Measurements from ENCODE around the gene MLXIP.

Gene MLXIP

GRCh38 chr12:122126713-122127597, 48.4 kb downstream of the MLXIP start:
- FAIRE-seq = no peak

GRCh38 chr12:122127839-122128238, 49.3 kb downstream of the MLXIP start:
- FAIRE-seq = no peak

- no peak for FAIRE-seq
Observed at GRCh38 chr12:122128481-122128880, 49.9 kb downstream of the MLXIP start.

- FAIRE-seq = no peak
Observed at GRCh38 chr12:122129131-122129530, 50.6 kb downstream of the MLXIP start.

GRCh38 chr12:122130150-122130549, 51.6 kb downstream of the MLXIP start:
- no peak for FAIRE-seq

- no peak for FAIRE-seq
Observed at GRCh38 chr12:122133192-122133950, 54.8 kb downstream of the MLXIP start.

GRCh38 chr12:122135437-122136031, 57.0 kb downstream of the MLXIP start:
- no peak for FAIRE-seq

- FAIRE-seq = no peak
Observed at GRCh38 chr12:122137229-122137628, 58.7 kb downstream of the MLXIP start.

GRCh38 chr12:122137681-122138080, 59.1 kb downstream of the MLXIP start:
- FAIRE-seq = no peak

- FAIRE-seq = no peak
Observed at GRCh38 chr12:122138181-122138580, 59.6 kb downstream of the MLXIP start.

- FAIRE-seq = no peak
Observed at GRCh38 chr12:122138616-122139015, 60.1 kb downstream of the MLXIP start.

GRCh38 chr12:122139266-122139665, 60.7 kb downstream of the MLXIP start:
- no peak for FAIRE-seq

- no peak for FAIRE-seq
Observed at GRCh38 chr12:122139941-122140340, 61.4 kb downstream of the MLXIP start.

GRCh38 chr12:122140467-122141257, 62.1 kb downstream of the MLXIP start:
- no peak for FAIRE-seq

GRCh38 chr12:122141911-122142725, 63.6 kb downstream of the MLXIP start:
- FAIRE-seq = no peak

- FAIRE-seq = no peak
Observed at GRCh38 chr12:122142857-122143256, 64.3 kb downstream of the MLXIP start.

- no peak for FAIRE-seq
Observed at GRCh38 chr12:122144885-122145284, 66.3 kb downstream of the MLXIP start.

- no peak for FAIRE-seq
Observed at GRCh38 chr12:122145505-122146330, 67.2 kb downstream of the MLXIP start.

- FAIRE-seq = no peak
Observed at GRCh38 chr12:122147514-122148290, 69.1 kb downstream of the MLXIP start.

- no peak for FAIRE-seq
Observed at GRCh38 chr12:122148657-122149056, 70.1 kb downstream of the MLXIP start.
